ENCODE measurements around the gene SH3BP4.

SH3BP4 gene

GRCh38 chr2:234985608-234986245 lies 33.9 kb downstream of the SH3BP4 start:
- DNase-seq (ENCODE audit: low spot score), result no peak

DNA sequence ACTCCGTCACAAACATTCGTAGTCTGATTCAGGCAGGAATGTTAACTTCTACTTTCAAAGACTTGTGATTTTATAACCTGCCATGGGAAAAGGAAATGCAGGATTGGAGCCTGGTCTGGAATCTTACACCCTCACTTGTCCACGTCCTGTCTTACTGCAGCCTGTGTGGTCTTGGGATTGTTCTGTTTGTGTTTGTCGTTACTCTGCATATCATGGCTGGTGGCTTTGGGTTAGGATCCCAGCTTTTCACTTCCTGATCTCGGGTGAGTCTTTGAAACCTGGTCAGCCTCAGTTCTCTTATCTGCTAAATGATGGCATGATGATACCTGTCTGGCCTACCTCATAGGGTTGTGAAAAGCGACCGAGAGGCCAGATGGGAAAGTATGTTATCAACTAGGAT lies 34.6 kb downstream of the SH3BP4 start:
- DNase-seq (ENCODE audit: low spot score), result no peak

DNA sequence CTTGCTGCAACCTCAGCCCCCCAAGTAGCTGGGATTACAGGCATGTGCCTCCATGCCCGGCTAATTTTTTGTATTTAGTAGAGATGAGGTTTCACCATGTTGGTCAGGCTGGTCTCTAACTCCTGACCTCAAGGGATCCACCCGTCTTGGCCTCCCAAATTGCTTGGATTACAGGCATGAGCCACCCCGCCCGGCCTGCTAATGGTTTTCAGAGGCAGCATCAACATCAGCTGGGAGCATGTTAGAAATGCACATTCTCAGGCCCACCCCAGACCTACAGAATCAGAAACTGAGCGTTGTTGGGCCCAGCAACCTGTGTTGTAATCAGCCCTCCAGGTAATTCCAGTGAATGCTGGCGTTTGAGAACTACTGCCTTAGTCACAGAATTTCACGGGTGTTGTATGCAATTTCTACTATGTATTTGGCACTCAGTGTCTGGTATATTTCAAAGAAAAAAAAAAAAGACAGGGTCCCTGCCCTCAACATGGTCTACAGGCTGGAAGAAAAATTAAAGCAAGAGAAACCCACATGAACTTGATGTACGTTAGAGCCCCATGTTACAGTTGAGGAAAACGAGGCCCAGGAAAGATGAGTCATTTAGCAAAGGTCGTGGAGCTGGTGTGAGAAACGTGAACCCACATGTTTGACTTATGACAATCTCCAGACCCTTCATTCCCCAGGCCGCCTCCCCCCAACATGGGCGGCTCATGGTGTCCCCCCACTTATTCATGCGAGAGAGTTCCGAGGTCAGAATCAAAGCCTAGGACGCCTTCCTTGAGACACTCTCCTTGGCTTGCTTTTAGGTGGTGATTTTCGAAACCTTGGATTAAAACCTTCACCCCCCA lies 35.3 kb downstream of the SH3BP4 start:
- DNase-seq (ENCODE audit: low spot score), result no peak

- DNase-seq (ENCODE audit: low spot score), result no peak
Observed at GRCh38 chr2:234987754-234988153, 35.9 kb downstream of the SH3BP4 start.

GRCh38 chr2:234988491-234988890 lies 36.7 kb downstream of the SH3BP4 start:
- DNase-seq (ENCODE audit: low spot score), result no peak

DNA sequence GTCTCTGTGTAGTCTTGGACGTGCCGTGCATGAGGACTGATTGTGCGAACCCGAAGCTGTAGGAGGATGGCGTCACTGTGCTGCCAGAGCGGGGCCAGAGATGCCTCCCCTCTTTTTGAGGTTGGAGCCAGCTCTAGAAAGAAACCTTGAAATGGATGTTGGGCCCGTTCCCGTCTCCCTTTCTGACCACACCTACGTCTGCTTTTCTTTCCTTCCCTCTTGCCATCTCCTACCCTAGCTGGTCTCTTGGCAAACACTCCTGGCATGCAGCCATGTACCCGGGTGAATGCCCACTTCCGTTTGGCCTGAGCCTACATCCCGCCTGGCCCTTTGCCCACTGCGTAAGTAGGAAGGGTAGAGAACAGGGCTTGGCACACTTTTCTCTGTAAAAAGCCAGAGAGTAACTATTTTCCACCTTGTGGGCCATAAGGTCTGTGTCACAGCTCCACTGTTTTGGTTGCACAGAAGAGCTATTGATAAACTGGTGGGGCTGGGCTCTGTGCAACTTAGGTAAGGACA lies 37.4 kb downstream of the SH3BP4 start:
- no peak for DNase-seq (ENCODE audit: low spot score)

GRCh38 chr2:234990300-234990699 lies 38.5 kb downstream of the SH3BP4 start:
- no peak for DNase-seq (ENCODE audit: low spot score)

GRCh38 chr2:234991290-234991689 lies 39.5 kb downstream of the SH3BP4 start:
- DNase-seq (ENCODE audit: low spot score), result no peak

GRCh38 chr2:234991793-234992192 lies 40.0 kb downstream of the SH3BP4 start:
- no peak for DNase-seq (ENCODE audit: low spot score)

- no peak for DNase-seq (ENCODE audit: low spot score)
Observed at GRCh38 chr2:234992196-234992595, 40.4 kb downstream of the SH3BP4 start.

DNA sequence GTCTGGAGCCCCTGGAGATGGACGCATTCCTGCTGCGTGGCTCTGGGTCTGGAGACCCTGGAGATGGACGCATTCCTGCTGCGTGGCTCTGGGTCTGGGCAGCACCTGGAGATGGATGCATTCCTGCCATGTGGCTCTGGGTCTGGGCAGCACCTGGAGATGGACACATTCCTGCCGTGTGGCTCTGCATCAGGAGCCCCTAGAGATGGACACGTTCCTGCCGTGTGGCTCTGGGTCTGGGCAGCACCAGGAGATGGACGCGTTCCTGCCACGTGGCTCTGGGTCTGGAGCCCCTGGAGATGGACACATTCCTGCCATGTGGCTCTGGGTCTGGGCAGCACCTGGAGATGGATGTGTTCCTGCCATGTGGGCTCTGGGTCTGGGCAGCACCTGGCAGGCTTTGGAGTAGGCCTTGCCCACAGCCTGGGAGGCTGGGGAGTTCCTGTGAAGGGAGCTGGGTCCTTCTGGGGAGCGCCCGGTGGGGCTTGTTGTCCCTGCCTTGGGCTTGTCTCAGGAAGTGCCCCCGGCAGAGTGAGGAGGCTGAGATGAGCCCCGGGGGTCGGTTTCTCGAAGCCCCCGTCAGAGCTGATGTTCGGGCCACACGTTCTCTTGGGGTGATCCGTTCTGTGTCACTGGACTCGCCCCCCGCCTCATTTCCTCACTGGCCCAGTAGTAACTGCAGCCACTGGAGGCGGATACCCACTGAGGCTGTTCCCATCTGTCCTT lies 41.0 kb downstream of the SH3BP4 start:
- no peak for DNase-seq (ENCODE audit: low spot score)

DNA sequence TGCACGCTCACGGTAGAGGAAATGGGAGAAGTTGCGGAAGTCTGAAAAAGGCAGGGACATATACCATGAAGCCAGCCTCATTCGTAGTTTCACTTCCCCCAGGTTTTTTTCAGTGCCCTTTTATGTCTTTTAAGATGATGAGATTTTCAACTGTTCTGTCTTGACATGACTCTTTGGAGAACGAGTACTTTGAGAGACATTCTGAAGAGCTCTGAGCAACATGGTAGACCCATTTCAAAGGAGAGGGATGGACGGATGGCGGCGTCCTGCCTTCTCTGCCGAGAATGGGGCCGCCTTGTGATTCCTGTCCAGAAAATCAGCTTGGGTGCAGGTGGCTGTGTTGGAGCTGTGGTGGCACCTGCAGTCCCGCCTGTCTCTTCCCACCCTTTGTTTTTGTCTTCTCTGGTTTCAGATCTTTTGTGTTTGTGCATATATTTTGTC lies 41.7 kb downstream of the SH3BP4 start:
- DNase-seq (ENCODE audit: low spot score), result no peak

DNA sequence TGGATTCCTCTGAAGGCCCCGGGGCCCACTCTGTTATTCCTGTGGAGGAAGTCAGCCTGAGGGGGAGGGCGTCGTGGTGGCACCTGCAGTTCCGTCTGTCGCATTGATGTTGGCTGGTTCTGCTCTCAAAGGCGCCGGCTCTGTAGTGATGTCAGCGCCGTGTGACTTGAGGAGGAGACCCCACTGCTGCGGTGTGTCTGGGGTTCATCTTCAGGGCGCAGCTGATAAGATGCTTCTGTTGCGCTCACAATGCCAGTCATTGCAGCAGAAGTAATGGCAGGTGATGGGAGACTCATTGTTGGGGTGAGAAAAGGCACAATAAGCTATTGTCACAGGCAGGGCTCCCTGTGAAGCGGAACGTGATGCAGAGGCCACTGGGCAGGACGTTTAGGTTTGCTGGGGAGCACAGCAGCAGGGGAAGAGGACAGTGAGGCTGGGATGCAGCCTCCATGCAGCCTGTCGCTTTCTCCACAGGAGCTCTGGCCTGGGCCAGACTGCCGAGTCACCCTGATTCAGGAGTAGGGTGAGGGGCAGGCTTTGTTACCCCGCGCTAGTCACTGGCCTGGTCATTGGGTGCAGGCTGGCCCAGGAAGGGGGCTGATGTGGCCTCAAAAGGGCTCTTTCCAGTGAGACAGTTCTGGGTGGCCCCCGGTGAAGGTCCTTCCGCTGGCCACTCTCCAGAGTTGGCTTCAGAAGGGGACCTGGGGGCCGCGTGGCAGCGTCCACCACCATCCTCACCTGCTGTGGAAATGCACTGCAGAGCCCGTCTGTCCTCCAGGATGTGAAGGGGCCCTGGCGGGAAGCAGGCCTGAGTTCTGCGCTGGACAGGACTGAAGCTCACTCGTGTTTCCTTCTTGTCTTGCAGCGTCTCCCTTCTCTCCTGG lies 42.9 kb downstream of the SH3BP4 start:
- no peak for DNase-seq (ENCODE audit: low spot score)

DNA sequence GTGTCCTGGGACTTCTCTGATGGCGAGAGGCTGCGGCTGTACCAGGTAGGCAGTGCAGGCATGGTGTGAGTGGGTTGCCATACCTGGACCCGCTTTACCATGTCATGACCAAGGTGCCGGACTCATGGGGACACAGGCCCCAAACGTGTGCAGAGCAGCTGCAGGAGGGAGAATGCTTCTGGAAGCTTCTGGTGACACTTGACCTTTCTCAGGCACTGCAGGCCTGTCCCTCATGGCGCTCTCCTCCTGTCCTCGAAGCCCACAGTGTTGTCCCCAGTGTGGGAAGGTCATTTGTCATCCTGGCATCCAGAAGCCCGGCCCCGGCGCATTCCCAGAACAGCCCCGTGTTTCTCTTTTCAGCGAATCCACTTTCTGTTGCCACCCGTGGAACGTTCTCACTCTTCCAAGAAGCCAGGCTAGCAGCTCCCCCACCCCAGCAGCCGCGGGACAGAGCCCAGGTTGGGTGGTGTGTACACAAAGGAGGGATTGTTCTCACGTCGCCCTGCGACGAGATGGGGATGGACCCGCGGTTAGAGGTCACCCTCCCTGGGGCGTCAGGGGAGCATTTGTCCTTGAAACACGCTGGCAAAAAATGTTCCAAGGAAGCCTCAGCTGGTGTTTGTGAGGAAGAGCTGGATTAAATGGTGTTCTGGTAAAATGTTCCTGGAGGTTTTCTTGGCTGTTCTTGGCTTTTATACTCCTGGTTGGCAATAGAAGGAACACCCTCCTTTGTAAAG lies 43.7 kb downstream of the SH3BP4 start:
- DNase-seq (ENCODE audit: low spot score), result no peak

DNA sequence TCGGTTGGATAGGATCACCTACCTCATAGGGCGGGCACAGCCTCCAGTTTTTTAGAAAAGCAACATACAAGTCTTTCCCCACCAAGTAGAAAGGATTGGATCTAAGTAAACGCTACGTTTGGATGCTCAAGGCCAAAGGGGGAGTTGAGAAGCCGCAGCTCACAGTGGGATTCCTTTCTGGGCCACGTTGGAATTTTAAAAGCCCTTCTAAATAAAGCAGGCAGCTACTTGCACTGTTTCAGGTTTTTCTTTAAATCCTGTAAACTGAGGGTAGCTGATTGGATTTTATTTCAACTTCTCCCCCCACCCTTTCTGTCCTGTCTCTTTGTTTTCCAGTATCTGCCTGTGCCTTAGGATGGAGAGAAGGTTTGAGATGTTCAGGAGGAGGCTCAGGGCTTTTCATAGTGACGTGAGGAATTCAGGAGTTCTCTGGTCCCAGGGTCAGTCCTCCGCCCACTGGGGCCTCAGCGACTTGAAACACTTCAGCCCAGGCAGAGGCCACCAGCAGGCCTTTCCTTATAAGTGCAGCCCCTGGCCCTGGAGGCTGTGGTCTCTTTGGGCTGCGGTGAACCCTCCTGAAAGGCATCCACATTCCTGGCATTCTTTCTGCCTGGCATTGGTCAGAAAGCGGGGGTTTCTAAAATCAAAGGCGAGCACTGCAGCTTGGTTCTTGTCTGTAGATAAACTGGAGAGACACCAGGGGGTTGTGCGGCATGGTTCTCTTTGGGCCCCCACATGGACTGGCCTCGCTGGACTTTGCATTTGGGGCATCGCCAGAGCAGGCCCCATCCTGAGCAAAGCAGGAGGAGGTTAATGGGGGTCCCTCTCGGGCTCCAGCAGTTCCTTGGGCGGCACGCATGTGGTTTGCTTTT lies 44.5 kb downstream of the SH3BP4 start:
- DNase-seq (ENCODE audit: low spot score), result no peak

- no peak for DNase-seq (ENCODE audit: low spot score)
Observed at GRCh38 chr2:234996941-234997270, 45.1 kb downstream of the SH3BP4 start.

DNA sequence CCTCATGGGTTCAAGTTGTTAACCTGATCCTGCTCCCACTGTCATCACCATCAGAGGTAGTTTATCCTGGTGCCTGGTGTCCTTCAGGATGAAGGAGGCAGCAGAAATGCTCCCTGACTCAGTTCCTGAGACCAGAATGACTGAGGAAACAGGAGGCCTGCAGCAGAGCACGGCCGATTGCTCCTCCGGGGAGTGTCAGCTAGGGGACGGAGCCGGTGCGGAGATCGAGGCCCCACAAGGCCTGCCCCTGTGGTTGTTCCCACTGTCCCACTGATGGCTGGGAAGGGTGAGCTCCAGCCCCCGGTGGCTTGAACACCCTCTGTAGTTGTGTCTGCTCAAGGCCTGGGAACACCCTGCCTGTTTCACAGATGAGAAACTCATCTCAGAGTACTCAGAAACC lies 45.6 kb downstream of the SH3BP4 start:
- DNase-seq (ENCODE audit: low spot score), result no peak

- no peak for DNase-seq (ENCODE audit: low spot score)
Observed at GRCh38 chr2:234998404-234999211, 46.8 kb downstream of the SH3BP4 start.

DNA sequence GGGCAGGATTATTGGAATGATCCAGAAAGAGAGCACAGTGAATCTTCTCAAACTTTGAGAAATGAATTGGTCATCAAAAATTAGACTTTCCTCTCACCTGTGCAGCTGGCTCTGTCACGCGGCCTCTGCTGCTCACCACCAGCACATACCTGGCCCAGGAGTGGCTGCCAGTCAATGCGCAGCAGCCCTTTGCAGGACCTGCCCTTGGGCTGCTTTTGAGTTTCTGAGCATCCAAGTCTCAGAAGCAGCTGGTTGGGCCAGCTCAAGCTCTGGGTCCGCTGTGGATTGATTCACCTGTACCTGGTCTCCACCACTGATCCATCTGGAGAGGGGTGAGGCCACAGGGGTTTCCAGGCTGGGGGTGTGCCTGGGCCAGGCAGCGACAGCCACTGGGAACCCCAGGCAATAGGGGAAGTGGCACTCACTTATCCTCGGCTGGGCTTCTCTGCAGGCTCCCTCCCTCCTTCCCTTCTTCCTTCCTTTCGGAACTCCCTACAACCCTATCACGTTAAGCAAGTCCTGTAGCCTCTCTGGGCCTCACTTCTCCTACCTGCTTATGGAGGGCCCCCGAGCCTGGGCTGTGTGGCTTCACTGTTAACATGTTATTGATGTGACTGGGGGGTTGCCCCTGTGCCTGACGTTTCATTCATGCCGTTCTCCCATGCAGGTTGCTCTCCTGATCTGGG lies 48.1 kb downstream of the SH3BP4 start:
- DNase-seq (ENCODE audit: low spot score), result no peak
